ENCODE data around the gene TENM4. TPM values are rescaled to one million over a fixed set of nuclear protein-coding genes. Genes with fewer than 3 reads are reported as not detected.

Gene TENM4
- polyA plus RNA-seq, 2 of the 4 experiments (the other 2 are of a cell fraction): 0.06 to 0.31 TPM

- H3K4me2 ChIP-seq: no peak overlapping the region
- no peak; a peak in 1 of 6 replicates for ATAC-seq
- 0 out of 5 replicates have a peak, but pooled peaks of 1 of the 2 experiments have one; percentile 4 for TF ChIP-seq RAD21 (conservative IDR thresholded peaks at IDR 0.05 in 1 of 2, IDR thresholded peaks at IDR 0.05 in 1 of 2)
- no peak for TF ChIP-seq PHF8 (IDR thresholded peaks at IDR 0.05; ENCODE audit: borderline replicate concordance, low read depth)
- TF ChIP-seq ZSCAN20 (CRISPR knock-in tag; IDR thresholded peaks at IDR 0.05): no peak
- DNase-seq (ENCODE audit: low read depth in 1 of 2, low spot score in 1 of 2): no peak
- FAIRE-seq: no peak
- no peak overlapping the region for H3K27ac ChIP-seq
- POLR2A ChIA-PET: no interaction called here
- no peaks in the 10 kb centered on the region for H3K9me3 ChIP-seq
- H3K4me3 ChIP-seq: no peak overlapping the region
- H3K4me1 ChIP-seq: peaks cover 11% of the 10 kb centered on the region
- CTCF ChIA-PET: interaction anchor here (0.8 to 2.0 kb wide), 6 partner anchors 13 to 410 kb away, joined by 3 to 6 read pairs (median 3); no protein-coding TSS in a partner anchor
- WGBS (ENCODE audit: missing lambda C conversion rate): 69% methylated on average over 8 of the region's 8 CpGs
Observed at GRCh38 chr11:79055856-79056631, 384.8 kb downstream of the TENM4 start.

GRCh38 chr11:79054636-79055035, 386.2 kb downstream of the TENM4 start:
- POLR2A ChIA-PET: no interaction called here
- TF ChIP-seq FOXS1 (CRISPR knock-in tag; IDR thresholded peaks at IDR 0.05) (no peak), ELK1 (IDR thresholded peaks at IDR 0.05; ENCODE audit: low read depth, low read length) (no peak)
- TF ChIP-seq, protein P1, sequence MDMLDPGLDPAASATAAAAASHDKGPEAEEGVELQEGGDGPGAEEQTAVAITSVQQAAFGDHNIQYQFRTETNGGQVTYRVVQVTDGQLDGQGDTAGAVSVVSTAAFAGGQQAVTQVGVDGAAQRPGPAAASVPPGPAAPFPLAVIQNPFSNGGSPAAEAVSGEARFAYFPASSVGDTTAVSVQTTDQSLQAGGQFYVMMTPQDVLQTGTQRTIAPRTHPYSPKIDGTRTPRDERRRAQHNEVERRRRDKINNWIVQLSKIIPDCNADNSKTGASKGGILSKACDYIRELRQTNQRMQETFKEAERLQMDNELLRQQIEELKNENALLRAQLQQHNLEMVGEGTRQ (IDR thresholded peaks at IDR 0.05): no peak

DNA sequence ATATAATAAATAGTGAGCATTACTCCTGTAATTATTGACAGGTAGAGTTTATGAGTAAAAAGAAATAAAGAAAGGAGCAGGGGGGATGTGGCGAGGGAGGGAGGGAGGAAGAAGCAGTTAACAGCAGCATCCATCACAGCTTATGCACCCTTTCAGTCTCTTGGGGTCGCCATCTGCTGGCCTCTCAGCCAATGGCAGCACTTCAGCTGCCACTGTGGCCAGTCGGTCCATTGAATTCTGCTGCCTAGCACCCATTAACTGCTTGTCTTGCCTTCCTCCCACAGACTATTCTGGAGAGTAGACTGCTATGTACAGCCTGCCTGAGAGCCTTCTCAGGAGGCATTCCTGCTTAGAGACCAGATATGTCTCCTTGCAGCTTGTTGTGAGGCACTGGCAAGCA, 388.3 kb downstream of the TENM4 start:
- ChIA-PET POLR2A (no interaction called here), CTCF (interaction anchor here (0.9 to 1.7 kb wide), 4 partner anchors 10 to 407 kb away, joined by 3 to 9 read pairs (median 4); no protein-coding TSS in a partner anchor)
- FAIRE-seq: no peak
- H3K4me2 ChIP-seq: no peak overlapping the region
- DNase-seq (ENCODE audit: low read depth in 1 of 2, low spot score in 1 of 2): no peak
- H3K27ac ChIP-seq: no peak overlapping the region
- TF ChIP-seq, protein P2, sequence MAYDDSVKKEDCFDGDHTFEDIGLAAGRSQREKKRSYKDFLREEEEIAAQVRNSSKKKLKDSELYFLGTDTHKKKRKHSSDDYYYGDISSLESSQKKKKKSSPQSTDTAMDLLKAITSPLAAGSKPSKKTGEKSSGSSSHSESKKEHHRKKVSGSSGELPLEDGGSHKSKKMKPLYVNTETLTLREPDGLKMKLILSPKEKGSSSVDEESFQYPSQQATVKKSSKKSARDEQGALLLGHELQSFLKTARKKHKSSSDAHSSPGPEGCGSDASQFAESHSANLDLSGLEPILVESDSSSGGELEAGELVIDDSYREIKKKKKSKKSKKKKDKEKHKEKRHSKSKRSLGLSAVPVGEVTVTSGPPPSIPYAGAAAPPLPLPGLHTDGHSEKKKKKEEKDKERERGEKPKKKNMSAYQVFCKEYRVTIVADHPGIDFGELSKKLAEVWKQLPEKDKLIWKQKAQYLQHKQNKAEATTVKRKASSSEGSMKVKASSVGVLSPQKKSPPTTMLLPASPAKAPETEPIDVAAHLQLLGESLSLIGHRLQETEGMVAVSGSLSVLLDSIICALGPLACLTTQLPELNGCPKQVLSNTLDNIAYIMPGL (CRISPR knock-in tag; IDR thresholded peaks at IDR 0.05; ENCODE audit: borderline replicate concordance): no peak
- TF ChIP-seq SMC3 (IDR thresholded peaks at IDR 0.05) (0 out of 3 replicates have a peak, but pooled peaks have one; percentile 16), KDM1A (IDR thresholded peaks at IDR 0.05; ENCODE audit: low read depth) (no peak), RAD21 (conservative IDR thresholded peaks at IDR 0.05 in 1 of 2, IDR thresholded peaks at IDR 0.05 in 1 of 2) (peak in 1 of 2 experiments; percentile 12; a peak in 1 of 5 replicates)
- no peak overlapping the region for H3K4me3 ChIP-seq
- H3K9me3 ChIP-seq: no peaks in the 10 kb centered on the region
- WGBS (ENCODE audit: missing lambda C conversion rate): 33% methylated on average over 3 of the region's 3 CpGs
- peak; percentile 65 to 72; a peak in 5 of 6 replicates for ATAC-seq
- H3K4me1 ChIP-seq: no peaks in the 10 kb centered on the region; the same call in 2 of the 3 replicates

More at GRCh38 chr11:79054636-79055035, 386.2 kb downstream of the TENM4 start:
- CTCF ChIA-PET: interaction anchor here (0.5 to 2.0 kb wide), 4 partner anchors 11 to 409 kb away, joined by 3 to 6 read pairs (median 3); no protein-coding TSS in a partner anchor
- WGBS (ENCODE audit: missing lambda C conversion rate): 65% methylated on average over 3 of the region's 3 CpGs
- Histone ChIP-seq H3K4me1 (peaks cover 1% of the 10 kb centered on the region; the same call in 2 of the 3 replicates), H3K9me3 (no peaks in the 10 kb centered on the region), H3K27ac (no peak overlapping the region), H3K4me3 (no peak overlapping the region), H3K4me2 (no peak overlapping the region)
- FAIRE-seq (no peak), ATAC-seq (no peak), DNase-seq (ENCODE audit: low read depth in 1 of 2, low spot score in 1 of 2) (no peak)

GRCh38 chr11:79050786-79051185, 390.0 kb downstream of the TENM4 start:
- FAIRE-seq (no peak), ATAC-seq (no peak), DNase-seq (ENCODE audit: low read depth in 1 of 2, low spot score in 1 of 2) (no peak)
- H3K4me2 ChIP-seq: no peak overlapping the region
- ChIA-PET POLR2A (no interaction called here), CTCF (interaction anchor here (0.6 to 1.6 kb wide), 3 partner anchors 9 to 102 kb away, joined by 3 read pairs; no protein-coding TSS in a partner anchor)
- no peak overlapping the region for H3K27ac ChIP-seq
- WGBS (ENCODE audit: missing lambda C conversion rate): 38% methylated on average over 3 of the region's 3 CpGs
- H3K9me3 ChIP-seq: no peaks in the 10 kb centered on the region
- no peaks in the 10 kb centered on the region; the same call in 2 of the 3 replicates for H3K4me1 ChIP-seq
- no peak overlapping the region for H3K4me3 ChIP-seq
- TF ChIP-seq MAZ (IDR thresholded peaks at IDR 0.05; ENCODE audit: borderline replicate concordance, low read depth, low read length): no peak
- no peak for TF ChIP-seq ZNF302 (CRISPR knock-in tag; IDR thresholded peaks at IDR 0.05)
- TF ChIP-seq REST (IDR thresholded peaks at IDR 0.05): no peak
- no peak for TF ChIP-seq ZSCAN20 (CRISPR knock-in tag; IDR thresholded peaks at IDR 0.05)
- TF ChIP-seq, protein P3, sequence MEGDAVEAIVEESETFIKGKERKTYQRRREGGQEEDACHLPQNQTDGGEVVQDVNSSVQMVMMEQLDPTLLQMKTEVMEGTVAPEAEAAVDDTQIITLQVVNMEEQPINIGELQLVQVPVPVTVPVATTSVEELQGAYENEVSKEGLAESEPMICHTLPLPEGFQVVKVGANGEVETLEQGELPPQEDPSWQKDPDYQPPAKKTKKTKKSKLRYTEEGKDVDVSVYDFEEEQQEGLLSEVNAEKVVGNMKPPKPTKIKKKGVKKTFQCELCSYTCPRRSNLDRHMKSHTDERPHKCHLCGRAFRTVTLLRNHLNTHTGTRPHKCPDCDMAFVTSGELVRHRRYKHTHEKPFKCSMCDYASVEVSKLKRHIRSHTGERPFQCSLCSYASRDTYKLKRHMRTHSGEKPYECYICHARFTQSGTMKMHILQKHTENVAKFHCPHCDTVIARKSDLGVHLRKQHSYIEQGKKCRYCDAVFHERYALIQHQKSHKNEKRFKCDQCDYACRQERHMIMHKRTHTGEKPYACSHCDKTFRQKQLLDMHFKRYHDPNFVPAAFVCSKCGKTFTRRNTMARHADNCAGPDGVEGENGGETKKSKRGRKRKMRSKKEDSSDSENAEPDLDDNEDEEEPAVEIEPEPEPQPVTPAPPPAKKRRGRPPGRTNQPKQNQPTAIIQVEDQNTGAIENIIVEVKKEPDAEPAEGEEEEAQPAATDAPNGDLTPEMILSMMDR (IDR thresholded peaks at IDR 0.05): no peak
- TF ChIP-seq TP53 (CRISPR knock-in tag; IDR thresholded peaks at IDR 0.05): no peak
